GM19240 (cell line): ENCODE results near the gene RPS6KC1.

Experiments used
- DNase-seq: peaks from one replicate; pipeline ENCODE4 v3.0.0; 2011; ENCODE audit warnings: low spot score; ENCODE audit not compliant: insufficient read length

The RPS6KC1 gene

DNA sequence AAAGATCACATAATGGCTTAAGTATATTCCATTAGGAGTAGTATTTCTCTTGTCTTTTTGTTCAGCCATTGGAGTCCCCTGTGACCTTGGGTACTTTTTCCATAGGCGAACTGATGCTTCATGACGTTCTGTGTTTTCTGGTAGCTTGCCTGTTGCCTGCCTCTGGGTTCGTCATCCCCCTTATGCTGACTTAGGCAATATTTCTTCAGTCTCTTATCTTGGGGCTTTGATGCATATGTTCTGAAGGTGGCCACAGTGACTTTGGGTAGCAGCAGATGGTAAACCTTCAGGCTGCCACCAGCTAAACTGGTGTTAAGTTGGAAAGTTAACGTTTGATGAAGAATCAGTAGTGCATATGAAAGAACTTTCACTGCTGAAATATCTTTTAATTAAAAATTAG is 170.2 kb downstream of the RPS6KC1 start:
- no peak for DNase-seq

DNA sequence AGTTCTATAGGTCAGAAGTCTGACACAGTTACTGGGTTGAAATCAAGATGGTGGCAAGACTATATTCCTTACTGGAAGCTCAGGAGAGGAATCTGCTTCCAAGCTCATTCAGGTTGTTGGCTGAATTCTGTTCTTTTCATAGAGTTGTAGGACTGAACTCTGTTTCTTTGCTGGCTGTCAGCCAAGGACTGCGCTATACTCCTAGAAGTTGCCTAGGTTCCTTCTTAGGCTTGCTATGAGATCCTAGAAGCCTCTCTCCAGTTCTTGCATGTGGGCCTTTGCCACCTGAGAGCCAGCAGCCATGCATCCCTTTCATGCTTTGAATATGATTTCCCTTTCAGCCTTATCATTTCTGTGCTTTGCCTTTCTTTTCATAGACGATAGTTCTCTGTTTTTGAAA is 176.4 kb downstream of the RPS6KC1 start:
- DNase-seq: no peak

DNA sequence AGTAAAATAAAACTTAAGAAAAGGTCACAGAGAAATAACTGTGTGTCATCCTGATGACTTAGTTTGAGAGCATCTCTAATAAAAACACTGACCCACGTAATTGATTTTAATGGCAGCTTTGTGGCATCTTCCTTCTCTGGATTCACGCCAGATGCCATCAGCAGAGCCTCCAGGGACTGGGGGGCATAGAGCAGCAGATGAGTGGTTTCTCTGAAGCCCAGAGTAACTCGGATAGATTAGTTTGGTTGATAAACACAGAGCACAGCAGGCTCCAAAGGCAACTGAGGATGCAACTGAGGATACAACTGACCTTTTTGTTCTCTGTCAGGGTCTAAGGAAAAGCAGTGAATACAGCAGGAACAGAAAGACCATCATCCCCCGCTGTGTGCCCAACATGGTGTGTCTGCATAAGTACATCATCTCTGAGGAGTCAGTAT is 180.8 kb downstream of the RPS6KC1 start:
- no peak for DNase-seq

DNA sequence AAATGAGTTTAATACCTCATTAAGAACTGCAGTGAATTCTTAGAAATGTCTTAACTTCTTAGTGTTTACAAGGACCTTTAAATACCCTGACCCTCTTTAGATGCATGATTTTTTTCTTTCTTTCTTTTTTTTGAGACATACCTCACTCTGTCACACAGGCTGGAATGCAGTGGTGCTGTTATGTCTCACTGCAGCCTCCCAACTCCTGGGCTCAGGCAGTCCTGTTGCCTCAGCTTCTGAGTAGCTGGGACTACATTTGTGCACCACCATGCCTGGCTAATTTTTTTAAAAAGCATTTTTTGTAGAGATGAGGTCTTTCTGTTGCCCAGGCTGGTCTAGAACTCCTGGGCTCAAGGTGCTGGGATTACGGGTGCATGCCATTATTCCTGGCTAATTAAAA is 191.8 kb downstream of the RPS6KC1 start:
- no peak for DNase-seq

DNA sequence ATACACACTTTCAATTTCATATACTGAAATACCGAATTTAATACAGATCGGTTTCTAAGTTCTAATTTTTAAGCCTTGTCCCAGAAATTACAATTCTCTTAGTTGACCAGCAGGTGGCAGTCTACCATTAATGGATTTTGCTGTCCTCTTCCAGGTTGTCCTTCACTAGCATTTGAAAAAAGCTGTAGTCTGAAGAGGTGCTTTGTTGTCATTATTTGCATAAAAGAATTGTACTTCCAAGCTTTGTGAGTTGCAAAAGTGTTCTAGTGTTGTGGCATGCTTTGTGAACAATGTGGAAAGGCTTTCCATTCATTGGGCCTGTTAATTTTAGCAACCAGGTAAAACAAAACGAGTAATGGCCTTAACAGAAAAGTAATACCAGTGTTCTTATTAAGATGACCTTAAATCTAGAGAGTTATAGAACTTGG is 193.6 kb downstream of the RPS6KC1 start:
- DNase-seq: peak; percentile 2

DNA sequence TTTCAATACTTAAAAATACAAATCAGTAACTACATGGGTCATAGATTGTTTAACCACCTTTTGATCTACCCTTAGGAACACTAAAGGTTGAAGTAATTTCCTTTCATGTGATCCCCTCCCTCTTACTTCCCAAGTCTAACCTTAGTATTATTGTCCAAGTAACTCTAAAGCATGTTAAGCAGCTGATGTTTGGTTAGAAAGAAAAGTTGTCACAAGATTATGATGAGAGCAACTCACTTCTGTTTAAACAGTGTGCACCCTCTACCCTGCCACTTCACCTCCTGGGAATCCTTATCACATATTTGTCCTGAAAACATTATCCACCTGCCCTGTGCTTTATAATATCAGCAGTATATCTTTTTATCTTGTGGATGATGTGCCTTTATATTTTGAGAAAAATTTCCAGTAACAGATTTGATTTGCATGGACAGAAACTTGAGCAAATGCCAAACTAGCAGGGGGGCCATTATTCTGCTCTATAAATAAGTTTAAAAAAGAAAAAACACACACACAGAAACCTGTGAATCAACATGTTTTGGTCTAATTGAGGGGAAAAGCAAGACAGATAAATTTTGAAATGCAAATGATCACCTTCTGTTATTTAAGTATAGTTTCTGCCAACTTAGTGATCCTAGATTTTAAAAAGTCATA is 194.3 kb downstream of the RPS6KC1 start:
- no peak for DNase-seq

DNA sequence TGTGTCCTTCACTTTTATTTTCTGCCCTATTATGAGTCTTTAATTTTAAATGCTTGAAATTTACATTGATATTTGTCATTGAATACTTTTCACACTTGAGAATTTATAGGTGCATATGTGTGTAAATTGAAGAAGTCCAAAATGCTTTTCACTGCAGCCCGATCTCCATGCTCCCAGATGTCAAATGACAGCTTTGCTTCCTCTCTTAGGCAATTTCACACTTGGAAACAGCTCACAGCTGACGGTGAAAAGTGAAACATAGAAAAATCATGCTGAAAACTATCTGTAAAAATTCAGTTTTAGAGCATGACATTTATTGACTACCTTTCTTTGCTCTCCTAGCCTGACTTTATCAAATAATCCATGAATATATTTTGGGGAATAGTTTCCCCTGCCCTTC is 196.0 kb downstream of the RPS6KC1 start:
- no peak for DNase-seq

DNA sequence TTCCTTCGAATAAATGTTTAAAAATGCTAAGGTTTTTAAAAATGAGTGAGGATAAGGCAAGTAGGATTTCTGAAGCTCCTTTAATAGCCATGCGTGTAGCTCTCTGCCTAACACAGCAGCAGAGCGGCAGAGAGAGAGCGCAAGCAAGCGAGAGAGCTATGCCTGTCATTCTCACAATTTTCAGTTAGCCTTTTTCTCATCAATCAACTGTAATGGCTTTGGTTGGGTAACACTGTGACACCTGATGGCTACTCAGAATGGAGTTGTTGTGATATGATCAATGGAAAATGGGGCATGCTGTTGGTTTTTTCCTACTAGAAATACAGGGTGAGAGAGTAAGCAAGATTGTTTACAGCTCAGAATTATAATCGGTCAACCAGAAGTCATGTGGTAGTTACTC is 198.4 kb downstream of the RPS6KC1 start:
- DNase-seq: no peak

DNA sequence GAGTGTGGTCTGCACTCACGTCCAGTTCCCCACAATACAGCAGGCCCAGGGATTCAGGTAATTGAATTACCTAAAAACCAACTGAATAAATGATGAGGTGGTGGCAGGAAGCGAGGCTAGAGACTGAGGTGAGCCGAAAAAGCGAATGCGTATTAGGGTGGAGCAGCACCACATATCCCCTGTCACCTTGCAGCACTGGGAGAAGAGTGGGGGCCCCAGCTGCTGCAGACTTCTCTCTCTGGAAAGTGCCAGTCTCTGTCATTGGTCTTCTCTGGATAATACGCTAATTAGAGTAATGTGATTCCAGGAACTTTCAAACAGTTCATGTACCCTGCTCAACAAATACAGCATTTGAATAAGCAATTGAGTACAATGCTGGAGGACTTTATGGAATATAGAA is 199.0 kb downstream of the RPS6KC1 start:
- DNase-seq: no peak

DNA sequence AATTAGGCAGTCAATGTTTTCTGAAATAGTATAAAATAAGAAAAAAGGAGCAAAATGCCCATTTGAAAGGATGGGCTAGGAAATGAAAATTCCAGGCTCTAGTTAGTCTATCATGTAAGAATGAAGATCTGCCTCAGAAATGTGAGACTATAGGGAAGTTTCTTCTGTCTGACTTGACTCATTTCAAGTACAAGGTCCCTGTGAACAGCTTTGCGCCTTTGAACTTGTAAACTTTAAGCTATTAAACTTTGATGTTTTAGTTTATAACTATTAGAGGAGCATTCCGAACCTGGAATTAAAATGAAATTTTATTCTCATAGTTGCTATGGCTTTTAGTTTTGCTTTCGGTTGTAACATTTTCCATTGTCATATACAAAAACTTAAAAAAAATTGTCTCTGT is 199.4 kb downstream of the RPS6KC1 start:
- DNase-seq: no peak

DNA sequence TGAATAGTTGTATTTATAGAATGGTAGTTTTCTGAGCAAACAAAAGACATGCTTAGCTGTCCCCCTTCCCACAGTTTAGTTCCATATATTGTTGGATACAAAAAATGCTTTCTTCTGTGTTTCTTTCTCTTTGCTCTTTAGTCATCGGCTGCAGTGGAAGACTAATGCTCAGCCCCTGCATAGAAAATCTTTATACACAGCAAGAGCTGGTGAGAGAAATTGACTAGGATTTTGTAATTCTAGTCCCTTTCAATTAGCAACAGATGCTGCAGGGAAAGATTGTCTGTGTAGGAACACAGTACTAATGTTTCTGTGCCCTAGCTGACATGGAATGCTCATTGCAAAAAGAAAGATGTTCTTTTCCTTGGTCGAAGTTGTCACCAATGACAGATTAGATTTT is 200.9 kb downstream of the RPS6KC1 start:
- DNase-seq: no peak

DNA sequence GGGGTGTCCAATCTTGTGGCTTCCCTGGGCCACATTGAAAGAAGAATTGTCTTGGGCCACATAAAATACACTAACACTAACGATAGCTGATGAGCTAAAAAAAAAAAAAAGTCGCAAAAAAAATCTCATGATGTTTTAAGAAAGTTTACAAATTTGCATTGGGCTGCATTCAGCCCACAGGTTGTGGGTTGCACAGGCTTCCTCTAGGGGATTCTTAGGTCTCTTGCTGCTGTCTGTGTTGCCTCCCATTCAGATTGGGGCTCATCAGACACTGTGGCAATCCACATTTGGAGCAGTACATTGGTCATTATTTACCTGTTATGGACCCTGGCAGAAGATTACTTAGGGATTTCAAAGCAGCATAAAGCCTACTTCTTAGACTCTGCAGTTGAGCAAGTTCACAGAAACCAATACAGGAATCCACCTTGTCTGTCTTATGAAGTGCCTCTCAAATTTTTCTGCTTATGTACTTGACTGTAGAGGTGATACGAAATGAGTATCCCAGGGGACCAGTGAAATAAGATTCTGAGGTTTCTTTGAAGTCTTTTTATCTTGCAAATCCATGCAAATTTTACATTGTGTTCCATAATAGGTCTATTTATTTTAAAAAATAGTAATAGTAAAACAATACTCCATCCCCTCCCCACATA is 205.5 kb downstream of the RPS6KC1 start:
- no peak for DNase-seq

DNA sequence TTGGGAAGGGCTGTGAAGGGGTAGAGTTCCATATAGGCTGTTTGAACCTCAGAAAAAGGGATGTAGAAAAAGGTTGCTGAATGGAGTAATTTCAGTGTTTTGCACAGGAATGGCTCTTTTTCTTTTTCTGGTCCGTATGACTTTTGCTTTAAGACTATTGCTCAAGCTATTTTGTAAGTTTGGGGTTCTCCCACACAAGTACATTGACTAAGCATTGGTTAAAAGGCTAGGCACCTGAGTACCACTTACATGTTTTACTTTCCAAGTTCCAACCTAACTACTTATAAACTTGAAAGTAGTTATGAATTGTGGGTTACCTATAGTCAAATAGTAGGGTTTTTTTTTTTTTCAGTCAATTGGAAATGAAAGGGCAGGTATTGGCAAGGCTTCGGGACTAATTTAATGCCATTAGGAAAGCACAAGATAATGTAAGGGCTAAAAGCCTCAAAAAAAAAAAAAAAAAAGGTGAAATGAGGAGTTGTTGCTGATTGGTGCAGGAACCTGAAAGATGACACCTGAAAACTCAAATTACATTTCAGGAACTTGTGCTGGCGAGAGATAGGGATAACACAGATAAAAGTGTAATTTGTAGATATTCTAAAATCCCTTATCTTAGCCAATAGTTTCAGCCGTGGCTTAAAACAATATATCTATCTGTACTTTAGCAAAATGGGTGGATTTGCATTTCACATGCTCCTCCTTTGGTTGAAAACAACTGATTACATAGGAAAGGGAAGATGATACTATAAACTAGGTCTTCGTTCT is 209.5 kb downstream of the RPS6KC1 start:
- no peak for DNase-seq

DNA sequence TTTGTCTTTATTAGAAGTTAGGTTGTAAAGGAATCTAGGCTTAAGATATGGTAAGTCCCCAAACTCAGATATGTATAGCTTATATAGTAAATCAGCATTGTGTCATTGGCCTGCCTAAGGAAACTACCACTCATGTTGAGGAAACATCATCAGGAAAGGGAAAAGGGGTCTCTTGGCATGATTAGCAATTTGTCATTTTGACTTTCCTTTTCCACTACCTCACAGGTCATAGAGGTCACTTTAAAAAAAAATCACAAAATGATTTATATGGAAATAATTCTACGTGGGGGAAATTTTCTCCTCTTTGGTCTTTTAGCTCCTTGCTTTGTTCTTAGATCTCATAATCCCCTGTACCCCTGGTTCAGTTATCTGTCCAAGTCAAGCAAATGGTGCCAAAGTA is 213.5 kb downstream of the RPS6KC1 start:
- DNase-seq: no peak

DNA sequence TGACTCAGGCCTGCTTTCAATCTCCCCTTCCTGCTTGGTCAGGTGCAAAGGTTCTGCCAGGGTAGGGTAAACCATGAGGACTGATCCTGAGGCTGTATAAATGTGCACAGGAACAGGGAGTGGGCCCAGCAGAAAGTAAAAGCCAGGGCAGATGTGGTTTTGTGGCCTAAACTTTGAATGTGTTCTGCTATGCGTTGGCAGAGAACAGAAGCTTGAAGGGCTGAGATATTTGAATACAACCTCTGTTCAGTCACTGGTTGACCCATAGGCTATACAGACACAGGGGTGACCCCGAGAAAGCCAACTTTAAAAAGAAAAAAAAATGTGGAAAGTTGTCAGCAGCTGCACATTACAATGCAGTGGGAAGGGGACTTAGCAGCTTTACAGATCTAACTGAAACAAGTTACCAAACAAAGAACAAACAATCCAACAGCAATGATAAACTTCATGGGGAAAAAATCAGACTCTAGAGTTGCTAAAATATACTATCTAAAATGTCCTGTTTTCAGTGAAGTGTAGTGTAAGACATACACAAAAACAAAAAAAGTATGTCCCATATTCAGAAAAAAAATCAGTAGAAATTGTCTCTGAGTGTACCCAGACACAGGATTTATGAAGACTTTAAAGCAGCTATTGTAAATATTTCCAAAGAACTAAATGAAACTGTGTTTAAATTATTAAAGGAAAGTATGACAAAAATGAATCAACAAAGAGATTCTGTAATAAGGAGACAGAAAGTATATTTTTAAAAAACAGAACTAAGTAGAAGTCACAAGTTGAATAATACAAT is 216.1 kb downstream of the RPS6KC1 start:
- DNase-seq: no peak

DNA sequence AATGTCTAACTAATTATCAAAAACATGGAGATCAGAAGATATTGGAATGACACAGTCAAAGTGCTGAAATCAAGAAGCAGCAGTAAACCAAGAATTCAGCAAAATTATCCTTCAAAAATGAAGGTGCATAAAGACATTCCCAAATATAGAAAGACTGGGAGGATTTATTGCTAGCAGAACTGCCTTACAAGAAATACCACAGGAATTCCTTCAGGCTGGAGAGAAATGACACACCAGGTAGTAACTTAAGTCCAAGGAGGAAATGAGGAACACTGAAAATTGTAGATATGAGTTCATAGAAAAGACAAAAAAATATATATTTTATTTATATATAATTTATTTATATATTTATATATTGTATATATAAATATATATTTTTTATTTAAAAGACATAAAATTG is 217.2 kb downstream of the RPS6KC1 start:
- no peak for DNase-seq

DNA sequence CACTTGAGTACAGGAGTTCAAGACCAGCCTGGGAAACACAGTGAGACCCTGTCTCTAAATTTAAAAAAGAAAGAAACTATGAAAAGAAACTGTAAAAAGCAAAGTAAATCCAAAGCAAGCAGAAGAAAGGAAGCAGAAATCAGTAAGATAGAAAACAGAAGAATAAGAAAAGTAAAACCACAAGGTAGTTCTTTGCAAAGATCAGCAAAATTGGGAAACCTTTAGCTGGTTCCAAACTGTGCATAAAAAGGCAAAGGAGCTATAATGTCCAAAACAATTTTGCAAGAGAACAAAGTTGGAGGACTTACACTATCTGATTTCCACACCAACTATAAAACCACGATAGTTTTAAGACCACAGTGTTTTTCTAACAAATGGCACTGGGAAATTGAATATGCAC is 218.8 kb downstream of the RPS6KC1 start:
- no peak for DNase-seq

DNA sequence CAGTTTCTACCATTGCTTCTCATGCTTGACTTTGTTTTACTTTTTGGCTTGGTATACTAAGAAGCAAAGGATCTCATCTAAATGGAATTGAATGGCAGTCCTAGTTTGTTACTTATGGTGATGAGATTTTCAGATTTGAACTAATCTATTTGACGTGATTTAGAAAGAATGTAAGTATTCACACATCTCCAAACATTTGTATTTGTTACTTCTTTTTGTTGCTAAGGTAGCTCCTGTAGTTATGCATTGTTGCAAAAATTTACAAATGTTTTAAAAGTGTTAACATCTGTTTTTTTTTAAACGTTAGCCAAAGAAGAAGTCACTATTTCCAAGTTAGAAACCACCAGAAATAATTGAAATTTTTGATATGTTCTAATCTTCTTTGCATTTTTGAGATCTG is 222.5 kb downstream of the RPS6KC1 start:
- DNase-seq: no peak

DNA sequence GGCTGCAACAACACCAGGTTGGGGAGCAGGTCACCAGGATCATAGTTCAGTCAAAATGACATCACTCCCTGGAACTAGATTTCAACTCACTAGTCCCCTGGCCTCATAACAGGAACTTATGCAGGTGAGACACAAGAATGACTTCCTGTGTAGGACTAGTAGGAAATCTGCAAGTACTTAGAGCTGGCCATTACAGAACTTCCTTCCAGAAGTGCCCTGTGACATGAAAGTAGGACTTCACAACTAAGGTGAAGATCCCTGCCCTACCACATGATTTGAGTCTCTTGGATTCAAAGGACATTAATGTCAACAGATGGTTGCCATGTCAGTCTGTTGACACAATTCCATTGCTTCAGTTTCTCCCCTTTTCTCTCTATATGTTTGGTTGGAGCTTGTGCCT is 223.1 kb downstream of the RPS6KC1 start:
- DNase-seq: no peak

DNA sequence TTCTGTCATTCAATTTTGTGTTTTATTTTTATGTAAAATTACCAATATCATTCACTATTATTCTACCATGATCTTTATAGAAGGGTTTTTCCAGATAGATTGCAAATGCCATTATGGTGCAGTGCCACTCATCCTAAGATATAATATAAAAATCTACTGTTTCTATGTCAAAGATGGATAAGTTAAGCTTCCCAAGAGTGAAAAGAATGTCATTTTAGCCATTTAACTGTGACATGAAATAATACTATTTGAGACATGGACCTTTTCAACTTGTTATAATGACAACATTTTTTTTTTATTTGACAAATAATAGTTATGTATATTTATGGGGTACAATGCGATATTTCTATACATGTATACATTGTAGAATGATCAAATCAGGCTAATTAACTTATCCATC is 224.3 kb downstream of the RPS6KC1 start:
- no peak for DNase-seq

DNA sequence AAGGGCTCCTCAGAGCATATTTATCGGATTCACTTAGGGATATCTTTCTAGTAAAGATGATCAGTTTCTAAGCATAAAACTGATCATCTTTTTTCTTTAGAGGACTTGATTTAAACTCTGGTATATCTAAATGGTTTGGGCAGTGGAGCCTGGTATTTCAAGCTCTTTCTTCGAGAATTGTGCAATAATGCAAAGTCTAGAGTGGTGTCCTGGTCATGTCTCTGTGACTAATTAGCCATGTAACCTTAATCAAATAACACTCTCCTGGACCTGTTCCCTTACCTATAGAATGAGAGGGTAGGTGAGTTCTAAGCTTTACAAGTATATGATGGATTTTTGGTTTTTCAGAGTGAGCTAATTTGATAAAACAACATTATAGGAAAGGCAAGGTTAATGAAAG is 225.2 kb downstream of the RPS6KC1 start:
- no peak for DNase-seq

DNA sequence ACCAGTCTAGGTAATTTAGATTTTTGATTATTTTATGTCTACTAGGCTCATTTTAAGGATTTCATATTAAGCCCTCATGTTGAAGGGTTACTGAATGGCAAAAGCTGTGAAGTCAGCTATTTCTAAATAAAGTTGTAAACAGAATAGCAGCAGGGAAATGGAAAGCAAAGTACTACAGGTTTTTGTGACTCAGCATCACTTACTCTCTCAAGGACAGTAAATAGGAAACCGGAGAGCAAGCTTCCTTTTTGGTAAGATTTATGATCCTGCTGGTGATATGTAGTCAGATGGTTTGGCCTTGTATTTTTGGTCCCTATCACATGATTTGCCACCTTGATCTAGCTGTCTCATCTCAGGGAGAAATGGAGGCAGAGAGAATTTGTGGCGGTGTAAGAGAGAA is 226.0 kb downstream of the RPS6KC1 start:
- no peak for DNase-seq
